Bone marrow (tissue), 2 donors: ENCODE results near the gene CYTH2.
"Not testable (repeated sequence)": the region's sequence is repeated elsewhere in the genome, so short reads cannot be mapped to it uniquely, and the experiment has no call there.

Experiments
- DNase-seq, 2 donors: peaks; one replicate each; lab custom pipeline; 2025; lab: John Stamatoyannopoulos, UW

Gene CYTH2

GRCh38 chr19:48512504-48513288 lies 43.5 kb downstream of the CYTH2 start:
- DNase-seq = no peak

GRCh38 chr19:48513289-48514122 lies 44.3 kb downstream of the CYTH2 start:
- no peak for DNase-seq

- no peak for DNase-seq
These were observed 44.9 kb downstream of the CYTH2 start for GRCh38 chr19:48514123-48514458.

- no peak for DNase-seq
These were observed 47.4 kb downstream of the CYTH2 start for GRCh38 chr19:48516536-48516935.

- no peak for DNase-seq
These were observed 49.0 kb downstream of the CYTH2 start for GRCh38 chr19:48518207-48518606.

- DNase-seq = not testable (repeated sequence)
These were observed 50.3 kb downstream of the CYTH2 start for GRCh38 chr19:48519426-48519825.

- DNase-seq = no peak
These were observed 51.0 kb downstream of the CYTH2 start for GRCh38 chr19:48520134-48520533.

GRCh38 chr19:48524221-48524620 lies 55.1 kb downstream of the CYTH2 start:
- DNase-seq = no peak

GRCh38 chr19:48524732-48525131 lies 55.6 kb downstream of the CYTH2 start:
- no peak for DNase-seq

- DNase-seq = no peak
These were observed 60.0 kb downstream of the CYTH2 start for GRCh38 chr19:48529156-48529555.

- DNase-seq = no peak
These were observed 61.0 kb downstream of the CYTH2 start for GRCh38 chr19:48530066-48530720.

GRCh38 chr19:48530770-48531169 lies 61.6 kb downstream of the CYTH2 start:
- no peak for DNase-seq
